IMR-90 (cell line): Measurements from ENCODE around the gene THSD1. TPM values are rescaled to one million over a fixed set of nuclear protein-coding genes. Genes with fewer than 3 reads are reported as not detected.
A peak's percentile ranks its signal among the peaks of the same experiment; 100 is the strongest.

Experiments
- ATAC-seq: fragments of 200-7000 bp; cut with Tn5 transposase; 2 replicates; pipeline ENCODE4 v1.9.1; 2020; ENCODE audit warnings: low read depth, mild to moderate bottlenecking, moderate library complexity
- BruUV-seq: library from RNA; stranded (reverse); fragments of 400-500 nt; replicated peaks from 2 replicates; lab custom pipeline; 2021; lab: Mats Ljungman, UMichigan
- CTCF ChIA-PET: fragments of 300-600 bp; formaldehyde crosslinking; extraction: SDS; loops from one replicate; lab custom pipeline; 2021; ENCODE audit warnings: antibody characterized with exemption; lab: Yijun Ruan, JAX
- POLR2A ChIA-PET: fragments of 300-600 bp; sonication (Branson Sonifier 250); formaldehyde crosslinking; loops from one replicate; lab custom pipeline; 2022; ENCODE audit warnings: antibody characterized with exemption; ENCODE audit not compliant: unreplicated experiment; lab: Charles Lee
- DNase-seq: peaks from one replicate; pipeline ENCODE4 v3.0.0; 2013
- H2AFZ ChIP-seq: replicated peaks from 2 replicates; pipeline ENCODE3; 2013; ENCODE audit warnings: low read length, mild to moderate bottlenecking; ENCODE audit not compliant: poor library complexity
- H2AK5ac ChIP-seq: 2 replicates; pipeline ENCODE4 v1.6.1; 2013; ENCODE audit warnings: low read depth, low read length, inconsistent platforms
- H2AK9ac ChIP-seq: replicated peaks from 2 replicates; pipeline ENCODE3; 2013; ENCODE audit warnings: mild to moderate bottlenecking, low read depth, low read length, moderate library complexity; ENCODE audit not compliant: poor library complexity
- H2BK120ac ChIP-seq: 2 replicates; pipeline ENCODE4 v1.6.1; 2013; ENCODE audit warnings: low read depth, low read length, inconsistent platforms
- H2BK15ac ChIP-seq: 3 replicates; pipeline ENCODE4 v1.6.1; 2013; ENCODE audit warnings: low read depth, low read length, inconsistent platforms
- H2BK20ac ChIP-seq: 2 replicates; pipeline ENCODE4 v1.6.1; 2013; ENCODE audit warnings: low read depth, mild to moderate bottlenecking, inconsistent platforms, low read length, moderate library complexity
- H2BK5ac ChIP-seq: 2 replicates; pipeline ENCODE4 v1.6.1; 2013; ENCODE audit warnings: mild to moderate bottlenecking, low read depth, low read length, inconsistent platforms; ENCODE audit not compliant: poor library complexity, severe bottlenecking
- H3K14ac ChIP-seq: replicated peaks from 2 replicates; pipeline ENCODE4 v1.6.1; 2013; ENCODE audit warnings: low read depth, low read length, inconsistent platforms
- H3K18ac ChIP-seq: 2 replicates; pipeline ENCODE4 v1.6.1; 2013; ENCODE audit warnings: low read depth, low read length, control low read depth
- H3K23ac ChIP-seq: 2 replicates; pipeline ENCODE4 v1.6.1; 2013; ENCODE audit warnings: low read depth, low read length, inconsistent platforms
- H3K27ac ChIP-seq: 2 replicates; pipeline ENCODE4 v1.5.1; 2013; ENCODE audit warnings: mild to moderate bottlenecking, control low read depth, low read length; ENCODE audit not compliant: insufficient read depth
- H3K27me3 ChIP-seq: 2 replicates; pipeline ENCODE4 v1.6.1; 2013; ENCODE audit warnings: low read length; ENCODE audit not compliant: control insufficient read depth, insufficient read depth
- H3K36me3 ChIP-seq: 2 replicates; pipeline ENCODE4 v1.6.1; 2013; ENCODE audit warnings: low read length, mixed read lengths; ENCODE audit not compliant: control insufficient read depth, insufficient read depth
- H3K4ac ChIP-seq: 2 replicates; pipeline ENCODE4 v1.6.1; 2013; ENCODE audit warnings: low read depth, low read length, inconsistent platforms
- H3K4me1 ChIP-seq: 2 replicates; pipeline ENCODE4 v1.6.1; 2013; ENCODE audit warnings: low read length, mixed read lengths; ENCODE audit not compliant: control insufficient read depth, insufficient read depth
- H3K4me2 ChIP-seq: 2 replicates; pipeline ENCODE4 v1.6.1; 2013; ENCODE audit warnings: low read depth, mild to moderate bottlenecking, control low read depth, low read length, moderate library complexity
- H3K4me3 ChIP-seq: 2 replicates; pipeline ENCODE4 v1.5.1; 2013; ENCODE audit warnings: low read depth, mild to moderate bottlenecking, control low read depth, low read length, moderate library complexity; ENCODE audit not compliant: insufficient read depth
- H3K56ac ChIP-seq: 2 replicates; pipeline ENCODE4 v1.6.1; 2013; ENCODE audit warnings: low read length, inconsistent platforms; ENCODE audit not compliant: insufficient read depth; ENCODE audit errors: extremely low read depth
- H3K79me1 ChIP-seq, 2 experiments: 2 replicates each; pipeline ENCODE4 v1.6.1; 2013; ENCODE audit warnings: low read length in 2 of 2, inconsistent platforms in 1 of 2, low read depth in 1 of 2
- H3K9ac ChIP-seq: 2 replicates; pipeline ENCODE4 v1.6.1; 2013; ENCODE audit warnings: low read depth, low read length, control low read depth
- H3K9me1 ChIP-seq: 2 replicates; pipeline ENCODE4 v1.6.1; 2013; ENCODE audit warnings: low read length, inconsistent platforms; ENCODE audit not compliant: insufficient read depth
- H3K9me3 ChIP-seq: 2 replicates; pipeline ENCODE4 v1.6.1; 2013; ENCODE audit warnings: low read length; ENCODE audit not compliant: control insufficient read depth, insufficient read depth
- H4K20me1 ChIP-seq: 2 replicates; pipeline ENCODE4 v1.6.1; 2013; ENCODE audit warnings: low read length, inconsistent platforms; ENCODE audit not compliant: insufficient read depth
- H4K5ac ChIP-seq: 2 replicates; pipeline ENCODE4 v1.6.1; 2013; ENCODE audit warnings: mild to moderate bottlenecking, low read depth, low read length, control low read depth
- H4K8ac ChIP-seq, 2 experiments: 2 replicates each; pipeline ENCODE4 v1.6.1; 2013; ENCODE audit warnings: low read depth in 2 of 2, low read length in 2 of 2, control low read depth in 1 of 2, inconsistent platforms in 1 of 2
- H4K91ac ChIP-seq: 2 replicates; pipeline ENCODE4 v1.6.1; 2013; ENCODE audit warnings: low read depth, low read length, inconsistent platforms; ENCODE audit not compliant: insufficient read depth
- CEBPB ChIP-seq: IDR thresholded peaks from 2 replicates; pipeline ENCODE4 v1.6.1; 2012; ENCODE audit warnings: low read depth, low read length, improper control_type of control experiment
- FOS ChIP-seq: fragments of 150-350 bp; IDR thresholded peaks from 2 replicates; pipeline ENCODE4 v1.6.1; 2016; ENCODE audit warnings: low read depth, low read length
- POLR2A ChIP-seq: IDR thresholded peaks from 2 replicates; pipeline ENCODE4 v1.6.1; 2012; ENCODE audit warnings: mild to moderate bottlenecking, low read depth, low read length
- USF2 ChIP-seq: fragments of 150-350 bp; IDR thresholded peaks from 2 replicates; pipeline ENCODE4 v1.6.1; 2017; ENCODE audit warnings: mild to moderate bottlenecking, antibody characterized with exemption, low read length, low read depth
- WGBS, 2 experiments: methylation state at CpG; one replicate each; pipeline versions ENCODE4 v1.1.5 to v1.1.7; 2013; ENCODE audit warnings: missing lambda C conversion rate in 2 of 2; ENCODE audit not compliant: insufficient read length in 1 of 2; ENCODE audit errors: extremely low coverage in 2 of 2; 5-methylcytosine and 5-hydroxymethylcytosine counted together
- dilution Hi-C: fragments of 300-500 bp; cut with HindIII; formaldehyde crosslinking; loops from one replicate; pipeline ENCODE4 v1.14.3; 2018; ENCODE audit warnings: low sequenced_read_pairs; ENCODE audit not compliant: unreplicated experiment
- in situ Hi-C: fragments of 300-500 bp; cut with MboI; formaldehyde crosslinking; loops from 3 replicates; pipeline ENCODE4 v1.14.3; 2019; ENCODE audit warnings: low sequenced_read_pairs, inconsistent platforms, mixed read lengths
- intact Hi-C: fragments of 100-400 bp; cut with micrococcal nuclease; formaldehyde crosslinking; loops from 2 replicates; pipeline ENCODE4 v1.10.0; 2022
- polyA plus RNA-seq, 3 experiments: library from polyadenylated mRNA; depleted of rRNA; stranded (reverse); fragments of >200 nt; gene quantifications; 2 replicates each; pipeline ENCODE4 v1.2.3, GENCODE V29; 2012; ENCODE audit warnings: low replicate concordance in 1 of 3
- total RNA-seq: library from RNA; depleted of rRNA; stranded (reverse); fragments of >200 nt; gene quantifications from 2 replicates; pipeline ENCODE4 v1.2.3, GENCODE V29; 2012

Gene THSD1
- total and polyA plus RNA-seq, 2 of the 4 experiments (the other 2 are of a cell fraction) = 12.1 to 19.0 TPM

DNA sequence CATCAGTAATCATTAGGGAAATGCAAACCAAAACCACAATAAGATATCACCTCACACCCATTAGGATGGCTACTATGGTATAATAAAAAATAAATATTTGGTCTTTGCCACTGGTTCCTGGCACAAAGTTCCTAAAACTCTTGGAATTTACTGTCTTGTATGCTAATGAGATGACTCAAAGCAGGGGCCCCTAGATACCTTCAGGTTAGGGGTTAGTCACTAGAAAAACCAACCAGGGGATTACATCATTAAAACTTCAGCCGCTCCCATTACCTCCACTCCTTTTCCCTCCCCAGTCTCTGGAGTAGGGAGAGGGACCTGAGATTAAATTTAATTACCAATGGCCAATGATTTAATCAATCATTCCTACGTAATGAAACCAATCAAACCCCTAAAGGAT is 49.6 kb downstream of the THSD1 start:
- Histone ChIP-seq H4K20me1 (no peaks in the 10 kb centered on the region), H2BK15ac (no peak overlapping the region), H3K9me3 (no peaks in the 10 kb centered on the region), H3K23ac (no peak overlapping the region), H3K27ac (no peak overlapping the region), H2BK120ac (no peak overlapping the region), H3K36me3 (no peaks in the 10 kb centered on the region), H3K79me1 (no peaks in the 10 kb centered on the region), H3K27me3 (peaks cover 2% of the 10 kb centered on the region; the same call in 1 of the 2 replicates), H3K9me1 (no peaks in the 10 kb centered on the region), H3K18ac (no peak overlapping the region), H2AK9ac (no peak overlapping the region), H4K5ac (no peak overlapping the region), H3K4me3 (no peak overlapping the region), H3K4me1 (no peaks in the 10 kb centered on the region), H2AFZ (no peak overlapping the region), H2AK5ac (no peak overlapping the region), H2BK5ac (no peak overlapping the region), H4K91ac (no peak overlapping the region), H4K8ac (no peak overlapping the region), H3K9ac (no peak overlapping the region), H2BK20ac (no peak overlapping the region), H3K4ac (no peak overlapping the region), H3K56ac (no peak overlapping the region), H3K14ac (no peak overlapping the region), H3K4me2 (no peak overlapping the region)
- CTCF ChIA-PET = no interaction called here
- BruUV-seq = no TSS peak
- WGBS, 2 experiments = no CpG with 5 or more reads among the region's 2 CpGs
- POLR2A ChIA-PET = no interaction called here
- DNase-seq = peak; percentile 57
- intact Hi-C loops = no loop called here
- in situ Hi-C loops = no loop called here
- dilution Hi-C loops = no loop called here
- peak; percentile 19; the same call in 1 of the 2 replicates for TF ChIP-seq FOS
- peak; percentile 26; the same call in 1 of the 2 replicates for TF ChIP-seq CEBPB
- TF ChIP-seq USF2 = no peak
- TF ChIP-seq POLR2A = no peak
- peak; percentile 22 for ATAC-seq
